A549 (cell line): ENCODE data around the gene FBN2.

Source experiments
- CBX2 ChIP-seq: fragments of 200-600 bp; sonication (generic); IDR thresholded peaks from 2 replicates; pipeline ENCODE4 v1.6.1; 2016; ENCODE audit warnings: low read depth, mild to moderate bottlenecking, borderline replicate concordance
- CTCF ChIP-seq: fragments of >200 bp; sonication (Bioruptor Twin); formaldehyde crosslinking; IDR thresholded peaks from 3 replicates; pipeline ENCODE4 v1.5.1; 2016
- EP300 ChIP-seq, 2 experiments: fragments of >200 bp; sonication (Bioruptor Twin); formaldehyde crosslinking; IDR thresholded peaks; 2 replicates in 1 of 2; 3 replicates in 1 of 2; pipeline ENCODE4 v1.6.1; 2016 to 2017
- KDM1A ChIP-seq: fragments of 200-600 bp; sonication (generic); IDR thresholded peaks from 2 replicates; pipeline ENCODE4 v1.6.1; 2016; ENCODE audit warnings: low read depth, mild to moderate bottlenecking
- MAX ChIP-seq: IDR thresholded peaks from 2 replicates; pipeline ENCODE4 v1.6.1; 2012
- MAZ ChIP-seq: fragments of 150-350 bp; IDR thresholded peaks from 2 replicates; pipeline ENCODE4 v1.6.1; 2014; ENCODE audit warnings: antibody characterized with exemption, low read depth, low read length, borderline replicate concordance
- PHF8 ChIP-seq: fragments of 200-600 bp; sonication (generic); IDR thresholded peaks from 2 replicates; pipeline ENCODE4 v1.6.1; 2016; ENCODE audit warnings: low read depth, mild to moderate bottlenecking, antibody characterized with exemption, moderate library complexity, borderline replicate concordance
- POLR2A ChIP-seq: IDR thresholded peaks from 2 replicates; pipeline ENCODE4 v1.6.1; 2012; ENCODE audit warnings: mild to moderate bottlenecking, low read length
- RFX5 ChIP-seq: fragments of 450-650 bp; IDR thresholded peaks from 2 replicates; pipeline ENCODE4 v1.7.1; 2014; ENCODE audit warnings: antibody characterized with exemption, mild to moderate bottlenecking, moderate library complexity
- ZNF302 ChIP-seq: fragments of 250-450 bp; sonication (Bioruptor Pico); IDR thresholded peaks from 2 replicates; pipeline ENCODE4 v1.9.0; 2021; ENCODE audit warnings: inconsistent platforms, mild to moderate bottlenecking, moderate library complexity
- TF ChIP-seq, protein P1 (sequence below): fragments of 200-600 bp; sonication (generic); IDR thresholded peaks from 2 replicates; pipeline ENCODE4 v1.6.1; 2016; ENCODE audit warnings: antibody characterized with exemption, mild to moderate bottlenecking, moderate library complexity
- TF ChIP-seq, protein P2 (sequence below): fragments of 450-650 bp; IDR thresholded peaks from 2 replicates; pipeline ENCODE4 v1.6.1; 2014; ENCODE audit warnings: antibody characterized with exemption

DNA sequence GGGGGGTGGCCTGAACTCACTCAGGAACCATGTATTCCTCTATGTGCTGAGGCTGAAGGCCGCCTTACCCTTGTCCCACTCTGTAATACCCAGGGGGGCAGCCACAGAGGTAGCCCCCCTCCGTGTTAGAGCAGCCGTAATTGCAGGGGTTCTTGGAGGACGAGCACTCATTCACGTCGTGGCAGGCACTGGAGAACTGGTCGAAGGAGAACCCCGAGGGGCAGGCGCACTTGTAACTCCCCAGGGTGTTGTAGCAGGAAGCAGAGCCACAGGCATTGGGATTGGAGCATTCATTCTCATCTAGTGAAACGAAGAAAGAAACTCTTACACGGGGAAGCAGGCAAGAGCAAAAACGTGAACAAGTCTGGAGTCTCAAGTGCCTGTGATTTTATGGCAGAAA, 274.7 kb downstream of the FBN2 start:
- TF ChIP-seq CBX2: no peak
- no peak for TF ChIP-seq CTCF
- no peak for TF ChIP-seq MAZ
- TF ChIP-seq, protein P1, sequence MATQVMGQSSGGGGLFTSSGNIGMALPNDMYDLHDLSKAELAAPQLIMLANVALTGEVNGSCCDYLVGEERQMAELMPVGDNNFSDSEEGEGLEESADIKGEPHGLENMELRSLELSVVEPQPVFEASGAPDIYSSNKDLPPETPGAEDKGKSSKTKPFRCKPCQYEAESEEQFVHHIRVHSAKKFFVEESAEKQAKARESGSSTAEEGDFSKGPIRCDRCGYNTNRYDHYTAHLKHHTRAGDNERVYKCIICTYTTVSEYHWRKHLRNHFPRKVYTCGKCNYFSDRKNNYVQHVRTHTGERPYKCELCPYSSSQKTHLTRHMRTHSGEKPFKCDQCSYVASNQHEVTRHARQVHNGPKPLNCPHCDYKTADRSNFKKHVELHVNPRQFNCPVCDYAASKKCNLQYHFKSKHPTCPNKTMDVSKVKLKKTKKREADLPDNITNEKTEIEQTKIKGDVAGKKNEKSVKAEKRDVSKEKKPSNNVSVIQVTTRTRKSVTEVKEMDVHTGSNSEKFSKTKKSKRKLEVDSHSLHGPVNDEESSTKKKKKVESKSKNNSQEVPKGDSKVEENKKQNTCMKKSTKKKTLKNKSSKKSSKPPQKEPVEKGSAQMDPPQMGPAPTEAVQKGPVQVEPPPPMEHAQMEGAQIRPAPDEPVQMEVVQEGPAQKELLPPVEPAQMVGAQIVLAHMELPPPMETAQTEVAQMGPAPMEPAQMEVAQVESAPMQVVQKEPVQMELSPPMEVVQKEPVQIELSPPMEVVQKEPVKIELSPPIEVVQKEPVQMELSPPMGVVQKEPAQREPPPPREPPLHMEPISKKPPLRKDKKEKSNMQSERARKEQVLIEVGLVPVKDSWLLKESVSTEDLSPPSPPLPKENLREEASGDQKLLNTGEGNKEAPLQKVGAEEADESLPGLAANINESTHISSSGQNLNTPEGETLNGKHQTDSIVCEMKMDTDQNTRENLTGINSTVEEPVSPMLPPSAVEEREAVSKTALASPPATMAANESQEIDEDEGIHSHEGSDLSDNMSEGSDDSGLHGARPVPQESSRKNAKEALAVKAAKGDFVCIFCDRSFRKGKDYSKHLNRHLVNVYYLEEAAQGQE: no peak
- TF ChIP-seq PHF8: no peak
- TF ChIP-seq, protein P2, sequence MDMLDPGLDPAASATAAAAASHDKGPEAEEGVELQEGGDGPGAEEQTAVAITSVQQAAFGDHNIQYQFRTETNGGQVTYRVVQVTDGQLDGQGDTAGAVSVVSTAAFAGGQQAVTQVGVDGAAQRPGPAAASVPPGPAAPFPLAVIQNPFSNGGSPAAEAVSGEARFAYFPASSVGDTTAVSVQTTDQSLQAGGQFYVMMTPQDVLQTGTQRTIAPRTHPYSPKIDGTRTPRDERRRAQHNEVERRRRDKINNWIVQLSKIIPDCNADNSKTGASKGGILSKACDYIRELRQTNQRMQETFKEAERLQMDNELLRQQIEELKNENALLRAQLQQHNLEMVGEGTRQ: no peak
- no peak for TF ChIP-seq EP300 (IDR thresholded peaks at IDR 0.05)
- no peak for TF ChIP-seq RFX5
- no peak for TF ChIP-seq MAX
- no peak for TF ChIP-seq POLR2A
- no peak for TF ChIP-seq ZNF302 (CRISPR knock-in tag)
- no peak for TF ChIP-seq KDM1A
